Neural cell (in vitro differentiated cells): ENCODE data around the gene ERBB4. TPM values are rescaled to one million over a fixed set of nuclear protein-coding genes. Genes with fewer than 3 reads are reported as not detected.

ENCODE experiments used
- H2AFZ ChIP-seq: fragments of 200-600, 300-800 bp; sonication (generic), shearing (Covaris generic); 2 replicates; pipeline ENCODE4 v1.6.0; 2014; ENCODE audit warnings: low read depth, mild to moderate bottlenecking, antibody characterized with exemption, low read length, moderate library complexity
- H3F3A ChIP-seq: fragments of 200-600 bp; shearing (Covaris generic); 2 replicates; pipeline ENCODE4 v1.6.1; 2016; ENCODE audit warnings: mild to moderate bottlenecking, moderate library complexity, mixed read lengths, antibody characterized with exemption, low read length; ENCODE audit not compliant: insufficient read depth, poor library complexity, severe bottlenecking
- H3K27ac ChIP-seq: fragments of 200-600, 300-800 bp; sonication (generic), shearing (Covaris generic); 2 replicates; pipeline ENCODE4 v1.5.1; 2014; ENCODE audit warnings: mild to moderate bottlenecking, low read length, moderate library complexity
- H3K27me3 ChIP-seq: fragments of 300-800, 200-600 bp; sonication (generic), shearing (Covaris generic); 2 replicates; pipeline ENCODE4 v1.6.0; 2014; ENCODE audit warnings: mild to moderate bottlenecking, low read depth, low read length, moderate library complexity; ENCODE audit not compliant: insufficient read depth
- H3K36me3 ChIP-seq: fragments of 300-800, 200-600 bp; sonication (generic), shearing (Covaris generic); 2 replicates; pipeline ENCODE4 v1.5.1; 2014; ENCODE audit warnings: mild to moderate bottlenecking, antibody characterized with exemption, low read length, moderate library complexity; ENCODE audit not compliant: insufficient read depth
- H3K4me2 ChIP-seq: fragments of 300-800, 200-600 bp; sonication (generic), shearing (Covaris generic); 2 replicates; pipeline ENCODE4 v1.6.0; 2014; ENCODE audit warnings: mild to moderate bottlenecking, low read length
- H3K4me3 ChIP-seq: fragments of 300-800, 200-600 bp; sonication (generic), shearing (Covaris generic); 2 replicates; pipeline ENCODE4 v1.5.1; 2014; ENCODE audit warnings: mild to moderate bottlenecking, low read length, moderate library complexity
- H3K79me2 ChIP-seq: fragments of 200-600 bp; shearing (Covaris generic); replicated peaks from 2 replicates; pipeline ENCODE4 v1.6.0; 2014; ENCODE audit warnings: mild to moderate bottlenecking, low read length, moderate library complexity; ENCODE audit not compliant: insufficient read depth
- H3K9ac ChIP-seq: fragments of 300-800, 200-600 bp; sonication (generic), shearing (Covaris generic); 2 replicates; pipeline ENCODE4 v1.6.1; 2016; ENCODE audit warnings: mild to moderate bottlenecking, low read length, mixed read lengths
- H3K9me2 ChIP-seq: fragments of 200-600 bp; shearing (Covaris generic); 2 replicates; pipeline ENCODE4 v1.6.1; 2016; ENCODE audit warnings: mild to moderate bottlenecking, low read length, mixed read lengths; ENCODE audit not compliant: insufficient read depth
- H3K9me3 ChIP-seq: fragments of 200-600, 300-800 bp; sonication (generic), shearing (Covaris generic); 2 replicates; pipeline ENCODE4 v1.6.1; 2016; ENCODE audit warnings: mild to moderate bottlenecking, mixed run types, low read length, moderate library complexity, mixed read lengths
- H4K20me1 ChIP-seq: fragments of 200-600 bp; shearing (Covaris generic); 2 replicates; pipeline ENCODE4 v1.6.1; 2016; ENCODE audit warnings: mild to moderate bottlenecking, mixed run types; ENCODE audit not compliant: insufficient read depth
- EP300 ChIP-seq: fragments of 450-650 bp; conservative IDR thresholded peaks from 2 replicates; pipeline ENCODE4 v1.6.1; 2014; ENCODE audit warnings: antibody characterized with exemption, mild to moderate bottlenecking, moderate library complexity; ENCODE audit not compliant: poor library complexity, severe bottlenecking
- EZH2 ChIP-seq: fragments of 200-600, 300-800 bp; shearing (Covaris generic), sonication (generic); IDR thresholded peaks from 2 replicates; pipeline ENCODE4 v1.6.1; 2014; ENCODE audit warnings: antibody characterized with exemption, low read length, borderline replicate concordance, mild to moderate bottlenecking; ENCODE audit not compliant: insufficient read depth, poor library complexity, severe bottlenecking
- MXI1 ChIP-seq: fragments of 450-650 bp; conservative IDR thresholded peaks from 2 replicates; pipeline ENCODE4 v1.6.1; 2014; ENCODE audit warnings: antibody characterized with exemption, mild to moderate bottlenecking; ENCODE audit not compliant: poor library complexity, severe bottlenecking
- POLR2AphosphoS5 ChIP-seq: IDR thresholded peaks from 2 replicates; pipeline ENCODE4 v1.6.1; 2012
- RAD21 ChIP-seq: fragments of 450-650 bp; conservative IDR thresholded peaks from 2 replicates; pipeline ENCODE4 v1.6.1; 2014; ENCODE audit warnings: antibody characterized with exemption, mild to moderate bottlenecking, moderate library complexity
- REST ChIP-seq: IDR thresholded peaks from 2 replicates; pipeline ENCODE4 v1.6.1; 2012; ENCODE audit warnings: borderline replicate concordance
- SMC3 ChIP-seq: fragments of 450-650 bp; conservative IDR thresholded peaks from 2 replicates; pipeline ENCODE4 v1.6.1; 2014; ENCODE audit warnings: antibody characterized with exemption, mild to moderate bottlenecking, moderate library complexity; ENCODE audit not compliant: poor library complexity
- TAF1 ChIP-seq: IDR thresholded peaks from 2 replicates; pipeline ENCODE4 v1.6.1; 2012; ENCODE audit warnings: low read depth
- polyA plus RNA-seq: library from polyadenylated mRNA; depleted of rRNA; stranded (reverse); fragments of >200 nt; gene quantifications from 2 replicates; pipeline ENCODE4 v1.2.3, GENCODE V29; 2014
- TF ChIP-seq, protein P1 (sequence below): fragments of 450-650 bp; IDR thresholded peaks from 2 replicates; pipeline ENCODE4 v1.5.1; 2014; ENCODE audit warnings: antibody characterized with exemption, mild to moderate bottlenecking, moderate library complexity; ENCODE audit not compliant: poor library complexity, severe bottlenecking

ERBB4 gene
- polyA plus RNA-seq, 1 donor from 2014 or later: 0.69 TPM

DNA sequence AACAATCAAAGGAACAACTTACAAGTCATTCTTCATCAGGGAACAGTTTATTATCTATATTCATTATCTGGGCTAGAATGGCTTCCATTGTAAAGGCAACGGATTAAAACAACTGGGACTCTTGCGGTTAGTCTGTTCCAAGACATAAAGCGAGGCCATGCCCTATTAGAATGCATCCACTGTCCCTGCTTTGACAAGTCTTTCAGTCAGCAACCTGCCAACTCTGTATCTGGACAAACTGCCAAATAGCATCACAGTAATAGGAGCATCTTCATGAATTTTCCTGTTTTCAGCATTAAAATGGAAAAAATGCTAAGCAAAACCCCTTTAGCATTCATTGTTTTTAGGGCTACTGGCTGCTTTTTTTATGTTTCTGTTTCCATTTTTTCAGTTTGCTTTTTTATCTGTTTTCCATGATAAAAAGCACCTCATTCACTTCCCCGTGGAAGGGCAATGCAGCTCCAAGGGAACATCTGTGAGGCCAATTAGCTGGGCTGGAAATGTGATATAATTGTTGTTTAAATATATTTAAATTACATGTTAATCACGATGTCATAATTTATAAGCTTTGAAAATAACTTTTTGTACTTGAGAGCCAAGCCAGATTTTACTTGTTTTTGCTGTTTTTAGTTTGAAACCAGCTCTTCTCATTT is 1147.9 kb downstream of the ERBB4 start:
- Histone ChIP-seq H3K27ac (no peak overlapping the region), H3K9ac (no peak overlapping the region)

GRCh38 chr2:211387734-211388133 is 1150.9 kb downstream of the ERBB4 start:
- Histone ChIP-seq H3K9me3 (no peaks in the 10 kb centered on the region), H3F3A (no peaks in the 10 kb centered on the region), H3K27ac (no peak overlapping the region), H3K79me2 (no peaks in the 10 kb centered on the region), H3K36me3 (no peaks in the 10 kb centered on the region), H2AFZ (no peak overlapping the region), H3K4me2 (no peak overlapping the region), H3K9me2 (no peaks in the 10 kb centered on the region), H3K4me3 (no peak overlapping the region), H4K20me1 (no peaks in the 10 kb centered on the region), H3K27me3 (no peaks in the 10 kb centered on the region), H3K9ac (no peak overlapping the region)
- no peak for TF ChIP-seq EZH2
- TF ChIP-seq MXI1: no peak
- TF ChIP-seq RAD21: no peak
- TF ChIP-seq, protein P1, sequence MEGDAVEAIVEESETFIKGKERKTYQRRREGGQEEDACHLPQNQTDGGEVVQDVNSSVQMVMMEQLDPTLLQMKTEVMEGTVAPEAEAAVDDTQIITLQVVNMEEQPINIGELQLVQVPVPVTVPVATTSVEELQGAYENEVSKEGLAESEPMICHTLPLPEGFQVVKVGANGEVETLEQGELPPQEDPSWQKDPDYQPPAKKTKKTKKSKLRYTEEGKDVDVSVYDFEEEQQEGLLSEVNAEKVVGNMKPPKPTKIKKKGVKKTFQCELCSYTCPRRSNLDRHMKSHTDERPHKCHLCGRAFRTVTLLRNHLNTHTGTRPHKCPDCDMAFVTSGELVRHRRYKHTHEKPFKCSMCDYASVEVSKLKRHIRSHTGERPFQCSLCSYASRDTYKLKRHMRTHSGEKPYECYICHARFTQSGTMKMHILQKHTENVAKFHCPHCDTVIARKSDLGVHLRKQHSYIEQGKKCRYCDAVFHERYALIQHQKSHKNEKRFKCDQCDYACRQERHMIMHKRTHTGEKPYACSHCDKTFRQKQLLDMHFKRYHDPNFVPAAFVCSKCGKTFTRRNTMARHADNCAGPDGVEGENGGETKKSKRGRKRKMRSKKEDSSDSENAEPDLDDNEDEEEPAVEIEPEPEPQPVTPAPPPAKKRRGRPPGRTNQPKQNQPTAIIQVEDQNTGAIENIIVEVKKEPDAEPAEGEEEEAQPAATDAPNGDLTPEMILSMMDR: no peak
- TF ChIP-seq TAF1: no peak
- TF ChIP-seq POLR2AphosphoS5: no peak
- TF ChIP-seq REST: no peak

More for the DNA sequence above, 1147.9 kb downstream of the ERBB4 start:
- Histone ChIP-seq H3K9me2 (no peaks in the 10 kb centered on the region), H3K9me3 (no peaks in the 10 kb centered on the region), H2AFZ (no peak overlapping the region), H3K36me3 (no peaks in the 10 kb centered on the region), H3K79me2 (no peaks in the 10 kb centered on the region), H3K4me3 (no peak overlapping the region), H4K20me1 (no peaks in the 10 kb centered on the region), H3K27me3 (no peaks in the 10 kb centered on the region), H3F3A (no peaks in the 10 kb centered on the region), H3K4me2 (no peak overlapping the region)
- TF ChIP-seq RAD21 (no peak), MXI1 (no peak), SMC3 (no peak), TAF1 (no peak), EP300 (no peak), REST (no peak), EZH2 (no peak), POLR2AphosphoS5 (no peak)
- TF ChIP-seq, protein P1: no peak
